HG02642 (cell line): ENCODE results near the gene ANXA3.
"Not testable (repeated sequence)": the region's sequence is repeated elsewhere in the genome, so short reads cannot be mapped to it uniquely, and the experiment has no call there.

Source experiments
- ATAC-seq: cut with Tn5 transposase; IDR thresholded peaks from one replicate; pipeline ENCODE4 v1.9.1; 2021; ENCODE audit warnings: mild to moderate bottlenecking; ENCODE audit not compliant: unreplicated experiment, poor library complexity

The ANXA3 gene

GRCh38 chr4:78551420-78552351 is at the start of gene ANXA3:
ANXA3 (plus strand) TSS chr4:78551770; CDS start chr4:78554474, 2,704 bp downstream.
- peak; percentile 61 for ATAC-seq

- ATAC-seq = not testable (repeated sequence)
Observed at GRCh38 chr4:78506260-78506659, 45.3 kb upstream of the ANXA3 start.

GRCh38 chr4:78509043-78509442 is 42.5 kb upstream of the ANXA3 start:
- ATAC-seq = no peak

- ATAC-seq = no peak
Observed at GRCh38 chr4:78510108-78510507, 41.5 kb upstream of the ANXA3 start.

- no peak for ATAC-seq
Observed at GRCh38 chr4:78510681-78511080, 40.9 kb upstream of the ANXA3 start.

GRCh38 chr4:78512357-78512920 is 39.1 kb upstream of the ANXA3 start:
- no peak for ATAC-seq

- no peak for ATAC-seq
Observed at GRCh38 chr4:78513411-78513975, 38.1 kb upstream of the ANXA3 start.

GRCh38 chr4:78517050-78517652 is 34.4 kb upstream of the ANXA3 start:
- no peak for ATAC-seq

- ATAC-seq = no peak
Observed at GRCh38 chr4:78518561-78518960, 33.0 kb upstream of the ANXA3 start.

GRCh38 chr4:78519962-78520361 is 31.6 kb upstream of the ANXA3 start:
- ATAC-seq = no peak

- ATAC-seq = no peak
Observed at GRCh38 chr4:78520808-78521226, 30.8 kb upstream of the ANXA3 start.

GRCh38 chr4:78524009-78524408 is 27.6 kb upstream of the ANXA3 start:
- no peak for ATAC-seq

GRCh38 chr4:78525559-78525958 is 26.0 kb upstream of the ANXA3 start:
- no peak for ATAC-seq

GRCh38 chr4:78527103-78527502 is 24.5 kb upstream of the ANXA3 start:
- ATAC-seq = no peak

GRCh38 chr4:78527555-78527954 is 24.0 kb upstream of the ANXA3 start:
- no peak for ATAC-seq

- ATAC-seq = no peak
Observed at GRCh38 chr4:78528327-78528726, 23.2 kb upstream of the ANXA3 start.

GRCh38 chr4:78529569-78530209 is 21.9 kb upstream of the ANXA3 start:
- no peak for ATAC-seq

- ATAC-seq = no peak
Observed at GRCh38 chr4:78532046-78532445, 19.5 kb upstream of the ANXA3 start.

- no peak for ATAC-seq
Observed at GRCh38 chr4:78533854-78534253, 17.7 kb upstream of the ANXA3 start.

- ATAC-seq = no peak
Observed at GRCh38 chr4:78534286-78534955, 17.1 kb upstream of the ANXA3 start.
